Activated CD4-positive, alpha-beta T cell treated with anti-CD3 and anti-CD28 coated beads for 4 hours (primary cell): ENCODE measurements around the gene HNRNPLL.
"Not testable (repeated sequence)": the region's sequence is repeated elsewhere in the genome, so short reads cannot be mapped to it uniquely, and the experiment has no call there.

Source experiments
- DNase-seq, 2 donors: peaks; one replicate each; pipeline ENCODE4 v3.0.0-alpha.2; 2020

HNRNPLL gene

GRCh38 chr2:38619458-38620164 lies 16.9 kb upstream of the HNRNPLL start:
- DNase-seq: no peak

GRCh38 chr2:38617301-38617700 lies 14.6 kb upstream of the HNRNPLL start:
- no peak for DNase-seq

GRCh38 chr2:38615237-38615636 lies 12.5 kb upstream of the HNRNPLL start:
- no peak for DNase-seq

- no peak for DNase-seq
These were observed 11.1 kb upstream of the HNRNPLL start for GRCh38 chr2:38613849-38614213.

GRCh38 chr2:38613126-38613848 lies 10.6 kb upstream of the HNRNPLL start:
- no peak for DNase-seq

GRCh38 chr2:38610851-38611801 lies 8.4 kb upstream of the HNRNPLL start:
- no peak for DNase-seq

- not testable (repeated sequence) for DNase-seq
These were observed 6.5 kb upstream of the HNRNPLL start for GRCh38 chr2:38609246-38609645.

GRCh38 chr2:38608755-38609154 lies 6.0 kb upstream of the HNRNPLL start:
- no peak for DNase-seq

- DNase-seq: no peak
These were observed 2.6 kb upstream of the HNRNPLL start for GRCh38 chr2:38605298-38605830.

- DNase-seq: peak; percentile 82 to 83
These were observed 918 bp upstream of the HNRNPLL start for GRCh38 chr2:38603402-38604290.

- peak; percentile 23 to 36 for DNase-seq
These were observed 494 bp downstream of the HNRNPLL start for GRCh38 chr2:38602136-38602731.

GRCh38 chr2:38601463-38602135 lies 1.1 kb downstream of the HNRNPLL start:
- peak in 1 of 2 donors; percentile 11 for DNase-seq

- DNase-seq: no peak
These were observed 1.7 kb downstream of the HNRNPLL start for GRCh38 chr2:38600921-38601455.

GRCh38 chr2:38600242-38600891 lies 2.4 kb downstream of the HNRNPLL start:
- DNase-seq: peak in 1 of 2 donors; percentile 16

GRCh38 chr2:38599706-38600105 lies 3.0 kb downstream of the HNRNPLL start:
- DNase-seq: no peak

GRCh38 chr2:38598991-38599295 lies 3.8 kb downstream of the HNRNPLL start:
- no peak for DNase-seq

- DNase-seq: no peak
These were observed 4.3 kb downstream of the HNRNPLL start for GRCh38 chr2:38598200-38598990.

- DNase-seq: no peak
These were observed 5.6 kb downstream of the HNRNPLL start for GRCh38 chr2:38597115-38597514.

GRCh38 chr2:38596229-38596628 lies 6.5 kb downstream of the HNRNPLL start:
- no peak for DNase-seq
